CD4-positive, alpha-beta T cell treated with Interleukin-15 for 4 hours (primary cell): ENCODE data around the gene PCDHA9.
"Not testable (repeated sequence)": the region's sequence is repeated elsewhere in the genome, so short reads cannot be mapped to it uniquely, and the experiment has no call there.

Source experiments
- DNase-seq: peaks from one replicate; pipeline ENCODE4 v3.0.0-alpha.2; 2020; ENCODE audit warnings: low spot score

Gene PCDHA9

DNA sequence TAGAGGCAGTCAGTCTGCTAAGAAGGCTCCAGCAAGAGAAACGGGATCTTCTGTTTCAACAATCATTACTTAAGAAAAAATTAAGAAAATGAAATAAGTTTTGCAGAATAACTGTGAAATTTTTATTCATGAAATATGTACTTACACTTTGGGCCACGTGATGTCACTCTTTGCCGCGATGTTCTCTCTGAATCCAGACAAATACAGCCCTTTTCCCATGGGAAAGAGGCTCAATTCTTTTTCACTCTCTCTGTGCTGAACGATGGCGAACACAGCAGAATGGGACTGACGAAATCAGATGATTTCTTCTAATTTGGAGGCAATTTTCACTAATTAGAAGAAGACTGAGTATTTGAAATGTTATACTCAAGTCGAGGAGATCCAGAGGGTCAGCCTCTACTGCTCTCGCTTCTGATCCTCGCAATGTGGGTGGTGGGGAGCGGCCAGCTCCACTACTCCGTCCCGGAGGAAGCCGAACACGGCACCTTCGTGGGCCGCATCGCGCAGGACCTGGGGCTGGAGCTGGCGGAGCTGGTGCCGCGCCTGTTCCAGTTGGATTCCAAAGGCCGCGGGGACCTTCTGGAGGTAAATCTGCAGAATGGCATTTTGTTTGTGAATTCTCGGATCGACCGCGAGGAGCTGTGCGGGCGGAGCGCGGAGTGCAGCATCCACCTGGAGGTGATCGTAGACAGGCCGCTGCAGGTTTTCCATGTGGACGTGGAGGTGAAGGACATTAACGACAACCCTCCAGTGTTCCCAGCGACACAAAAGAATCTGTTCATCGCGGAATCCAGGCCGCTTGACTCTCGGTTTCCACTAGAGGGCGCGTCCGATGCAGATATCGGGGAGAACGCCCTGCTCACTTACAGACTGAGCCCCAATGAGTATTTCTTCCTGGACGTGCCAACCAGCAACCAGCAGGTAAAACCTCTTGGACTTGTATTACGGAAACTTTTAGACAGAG is at the start of gene PCDHA9:
Gene PCDHA9, plus strand, starts transcription at position 244 of the 964 bp plus-strand sequence. Its CDS starts 114 bp downstream, at position 358.
- not testable (repeated sequence) for DNase-seq

DNA sequence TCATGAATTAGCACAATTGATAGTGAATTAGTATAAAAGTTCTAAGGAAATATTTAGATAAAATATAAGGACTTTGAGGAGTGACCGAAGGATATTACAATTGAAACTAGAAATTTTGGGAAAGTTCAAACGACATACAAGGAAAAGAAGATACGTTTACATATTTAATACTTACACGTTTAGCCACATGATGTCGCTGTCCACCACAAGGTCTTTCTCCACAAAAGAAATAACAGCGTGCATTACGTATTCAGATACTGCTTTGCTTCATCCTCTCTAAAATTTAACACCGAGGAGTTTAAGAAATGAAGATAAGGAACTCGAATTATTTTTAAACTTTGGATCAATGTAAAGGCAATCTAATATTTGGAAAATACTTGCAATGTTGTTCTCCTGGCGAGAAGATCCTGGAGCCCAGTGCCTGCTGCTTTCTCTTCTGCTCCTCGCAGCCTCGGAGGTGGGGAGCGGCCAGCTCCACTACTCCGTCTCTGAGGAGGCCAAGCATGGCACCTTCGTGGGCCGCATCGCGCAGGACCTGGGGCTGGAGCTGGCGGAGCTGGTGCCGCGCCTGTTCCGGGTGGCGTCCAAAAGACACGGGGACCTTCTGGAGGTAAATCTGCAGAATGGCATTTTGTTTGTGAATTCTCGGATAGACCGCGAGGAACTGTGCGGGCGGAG is 47.2 kb upstream of the PCDHA9 start, which contains the start of gene PCDHA3:
Gene PCDHA3, plus strand, starts transcription at position 242 of the 678 bp plus-strand sequence.
- DNase-seq: no peak

- DNase-seq: no peak
Observed at GRCh38 chr5:140801494-140801841, 46.7 kb upstream of the PCDHA9 start.

GRCh38 chr5:140802381-140802780 is 45.8 kb upstream of the PCDHA9 start:
- DNase-seq: not testable (repeated sequence)

- no peak for DNase-seq
Observed at GRCh38 chr5:140802781-140803271, 45.4 kb upstream of the PCDHA9 start.

- no peak for DNase-seq
Observed at GRCh38 chr5:140806834-140807775, 41.1 kb upstream of the PCDHA9 start, which contains the start of gene PCDHA4. PCDHA4 (plus strand) TSS chr5:140807068.

DNA sequence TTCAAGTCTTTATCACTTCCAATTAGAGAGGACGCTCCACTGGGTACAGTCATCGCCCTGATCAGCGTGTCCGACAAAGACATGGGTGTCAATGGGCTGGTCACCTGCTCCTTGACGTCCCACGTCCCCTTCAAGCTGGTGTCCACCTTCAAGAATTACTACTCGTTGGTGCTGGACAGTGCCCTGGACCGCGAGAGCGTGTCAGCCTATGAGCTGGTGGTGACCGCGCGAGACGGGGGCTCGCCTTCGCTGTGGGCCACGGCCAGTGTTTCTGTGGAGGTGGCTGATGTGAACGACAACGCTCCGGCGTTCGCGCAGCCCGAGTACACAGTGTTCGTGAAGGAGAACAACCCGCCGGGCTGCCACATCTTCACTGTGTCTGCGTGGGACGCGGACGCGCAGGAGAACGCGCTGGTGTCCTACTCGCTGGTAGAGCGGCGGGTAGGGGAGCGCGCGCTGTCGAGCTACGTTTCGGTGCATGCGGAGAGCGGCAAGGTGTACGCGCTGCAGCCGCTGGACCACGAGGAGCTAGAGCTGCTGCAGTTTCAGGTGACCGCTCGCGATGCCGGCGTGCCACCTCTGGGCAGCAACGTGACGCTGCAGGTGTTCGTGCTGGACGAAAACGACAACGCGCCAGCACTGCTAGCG is 39.8 kb upstream of the PCDHA9 start:
- DNase-seq: not testable (repeated sequence)

GRCh38 chr5:140808889-140809291 is 39.3 kb upstream of the PCDHA9 start:
- no peak for DNase-seq

DNA sequence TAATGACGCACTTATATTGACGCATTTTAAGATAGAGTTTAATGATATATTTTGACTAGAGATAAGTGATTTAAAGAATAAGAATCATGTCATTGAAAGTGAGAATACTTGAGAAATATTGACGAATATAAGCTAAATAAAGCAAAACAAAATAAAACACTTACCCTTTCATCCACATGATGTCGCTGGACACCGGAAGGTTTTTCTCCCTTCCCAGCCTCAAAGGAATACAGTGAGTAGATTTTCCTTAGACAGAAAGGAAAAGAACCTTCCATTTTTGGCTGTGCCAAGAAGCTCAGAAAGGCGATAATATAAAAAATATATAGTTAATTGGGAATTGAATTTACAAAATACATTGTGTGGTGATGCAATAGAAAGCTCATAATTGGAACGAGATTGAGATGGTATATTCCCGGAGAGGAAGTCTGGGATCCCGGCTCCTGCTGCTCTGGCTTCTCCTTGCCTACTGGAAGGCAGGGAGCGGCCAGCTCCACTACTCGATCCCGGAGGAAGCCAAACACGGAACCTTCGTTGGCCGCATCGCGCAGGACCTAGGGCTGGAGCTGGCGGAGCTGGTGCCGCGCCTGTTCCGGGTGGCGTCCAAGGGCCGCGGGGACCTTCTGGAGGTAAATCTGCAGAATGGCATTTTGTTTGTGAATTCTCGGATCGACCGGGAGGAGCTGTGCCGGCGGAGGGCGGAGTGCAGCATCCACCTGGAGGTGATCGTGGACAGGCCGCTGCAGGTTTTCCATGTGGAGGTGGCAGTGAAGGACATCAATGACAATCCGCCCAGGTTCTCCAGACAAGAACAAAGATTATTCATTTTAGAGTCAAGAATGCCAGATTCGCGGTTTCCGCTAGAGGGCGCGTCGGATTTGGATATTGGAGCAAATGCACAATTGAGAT is 26.6 kb upstream of the PCDHA9 start, which contains the start of gene PCDHA5:
Gene PCDHA5, plus strand, starts transcription at position 239 of the 906 bp plus-strand sequence.
- DNase-seq: no peak

- no peak for DNase-seq
Observed at GRCh38 chr5:140822281-140822629, 25.9 kb upstream of the PCDHA9 start.

- not testable (repeated sequence) for DNase-seq
Observed at GRCh38 chr5:140822969-140823368, 25.2 kb upstream of the PCDHA9 start.

DNA sequence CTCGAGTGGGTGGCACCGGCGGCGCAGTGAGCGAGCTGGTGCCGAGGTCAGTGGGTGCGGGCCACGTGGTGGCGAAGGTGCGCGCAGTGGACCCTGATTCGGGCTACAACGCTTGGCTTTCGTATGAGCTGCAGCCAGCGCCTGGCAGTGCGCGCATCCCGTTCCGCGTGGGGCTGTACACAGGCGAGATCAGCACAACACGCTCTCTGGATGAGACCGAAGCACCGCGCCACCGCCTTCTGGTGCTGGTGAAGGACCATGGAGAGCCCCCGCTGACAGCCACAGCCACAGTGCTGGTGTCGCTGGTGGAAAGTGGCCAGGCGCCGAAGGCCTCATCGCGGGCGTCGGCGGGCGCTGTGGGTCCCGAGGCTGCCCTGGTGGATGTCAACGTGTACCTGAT is 24.7 kb upstream of the PCDHA9 start:
- no peak for DNase-seq

GRCh38 chr5:140827704-140828361 is 20.3 kb upstream of the PCDHA9 start, which contains the start of gene PCDHA6:
PCDHA6 (plus strand) TSS chr5:140827960; CDS start chr5:140828092, 132 bp downstream.
- no peak for DNase-seq

DNA sequence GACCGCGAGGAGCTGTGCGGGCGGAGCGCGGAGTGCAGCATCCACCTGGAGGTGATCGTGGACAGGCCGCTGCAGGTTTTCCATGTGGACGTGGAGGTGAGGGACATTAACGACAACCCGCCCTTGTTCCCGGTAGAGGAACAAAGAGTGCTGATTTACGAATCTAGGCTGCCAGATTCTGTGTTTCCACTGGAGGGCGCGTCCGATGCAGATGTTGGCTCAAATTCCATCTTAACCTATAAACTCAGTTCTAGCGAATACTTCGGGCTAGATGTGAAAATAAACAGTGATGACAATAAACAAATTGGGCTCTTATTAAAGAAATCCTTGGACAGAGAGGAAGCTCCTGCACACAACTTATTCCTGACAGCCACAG is 19.8 kb upstream of the PCDHA9 start:
- DNase-seq: no peak

DNA sequence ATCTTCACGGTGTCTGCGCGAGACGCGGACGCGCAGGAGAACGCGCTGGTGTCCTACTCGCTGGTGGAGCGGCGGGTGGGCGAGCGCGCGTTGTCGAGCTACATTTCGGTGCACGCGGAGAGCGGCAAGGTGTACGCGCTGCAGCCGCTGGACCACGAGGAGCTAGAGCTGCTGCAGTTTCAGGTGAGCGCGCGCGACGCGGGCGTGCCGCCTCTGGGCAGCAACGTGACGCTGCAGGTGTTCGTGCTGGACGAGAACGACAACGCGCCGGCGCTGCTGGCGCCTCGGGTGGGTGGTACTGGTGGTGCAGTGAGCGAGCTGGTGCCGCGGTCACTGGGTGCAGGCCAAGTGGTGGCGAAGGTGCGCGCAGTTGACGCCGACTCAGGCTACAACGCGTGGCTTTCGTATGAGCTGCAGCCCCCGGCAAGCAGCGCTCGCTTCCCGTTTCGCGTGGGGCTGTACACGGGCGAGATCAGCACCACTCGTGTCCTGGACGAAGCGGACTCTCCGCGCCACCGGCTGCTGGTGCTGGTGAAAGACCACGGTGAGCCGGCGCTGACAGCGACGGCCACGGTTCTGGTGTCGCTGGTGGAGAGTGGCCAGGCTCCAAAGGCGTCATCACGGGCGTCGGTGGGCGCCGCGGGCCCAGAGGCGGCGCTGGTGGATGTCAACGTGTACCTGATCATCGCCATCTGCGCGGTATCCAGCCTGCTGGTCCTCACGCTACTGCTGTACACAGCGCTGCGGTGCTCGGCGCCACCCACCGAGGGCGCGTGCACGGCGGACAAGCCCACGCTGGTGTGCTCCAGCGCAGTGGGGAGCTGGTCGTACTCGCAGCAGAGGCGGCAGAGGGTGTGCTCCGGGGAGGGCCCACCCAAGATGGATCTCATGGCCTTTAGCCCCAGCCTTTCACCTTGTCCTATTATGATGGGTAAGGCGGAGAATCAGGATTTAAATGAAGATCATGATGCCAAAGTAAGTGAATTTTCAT is 18.4 kb upstream of the PCDHA9 start:
- not testable (repeated sequence) for DNase-seq

DNA sequence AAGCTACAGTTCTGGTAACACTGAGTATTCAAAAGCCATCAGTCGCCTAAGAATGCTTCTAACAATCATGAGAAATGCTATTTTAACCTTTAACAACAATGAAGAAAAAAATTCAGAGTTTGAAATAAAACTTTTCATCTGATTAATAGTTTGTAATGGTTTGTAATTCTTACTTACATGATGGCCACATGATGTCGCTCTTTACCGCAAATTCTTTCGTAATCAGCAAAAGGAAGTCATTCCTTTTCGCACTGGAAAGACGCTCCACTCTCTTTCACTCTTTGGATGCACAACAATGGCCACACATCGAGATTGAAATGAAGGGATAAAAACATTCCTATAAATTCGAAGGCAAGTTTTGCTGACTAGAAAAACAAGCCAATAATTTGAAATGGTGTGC is 14.2 kb upstream of the PCDHA9 start, which contains the start of gene PCDHA7:
Gene PCDHA7, plus strand, starts transcription at position 277 of the 400 bp plus-strand sequence. Its CDS starts 115 bp downstream, at position 392.
- DNase-seq: no peak

DNA sequence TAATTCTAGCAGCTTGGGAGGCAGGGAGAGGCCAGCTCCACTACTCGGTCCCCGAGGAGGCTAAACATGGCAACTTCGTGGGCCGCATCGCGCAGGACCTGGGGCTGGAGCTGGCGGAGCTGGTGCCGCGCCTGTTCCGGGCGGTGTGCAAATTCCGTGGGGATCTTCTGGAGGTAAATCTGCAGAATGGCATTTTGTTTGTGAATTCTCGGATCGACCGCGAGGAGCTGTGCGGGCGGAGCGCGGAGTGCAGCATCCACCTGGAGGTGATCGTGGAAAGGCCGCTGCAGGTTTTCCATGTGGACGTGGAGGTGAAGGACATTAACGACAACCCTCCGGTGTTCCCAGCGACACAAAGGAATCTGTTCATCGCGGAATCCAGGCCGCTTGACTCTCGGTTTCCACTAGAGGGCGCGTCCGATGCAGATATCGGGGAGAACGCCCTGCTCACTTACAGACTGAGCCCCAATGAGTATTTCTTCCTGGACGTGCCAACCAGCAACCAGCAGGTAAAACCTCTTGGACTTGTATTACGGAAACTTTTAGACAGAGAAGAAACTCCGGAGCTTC is 13.7 kb upstream of the PCDHA9 start:
- DNase-seq: not testable (repeated sequence)
